GM21723 (cell line): Measurements from ENCODE around the gene TSACC.
A peak's percentile ranks its signal among the peaks of the same experiment; 100 is the strongest.
"Not testable (repeated sequence)": the region's sequence is repeated elsewhere in the genome, so short reads cannot be mapped to it uniquely, and the experiment has no call there.

Experiments used
- ATAC-seq: cut with Tn5 transposase; IDR thresholded peaks from one replicate; pipeline ENCODE4 v1.9.1; 2021; ENCODE audit warnings: mild to moderate bottlenecking, moderate library complexity; ENCODE audit not compliant: unreplicated experiment

Gene TSACC

GRCh38 chr1:156346035-156346434, 7.7 kb downstream of the TSACC start:
- not testable (repeated sequence) for ATAC-seq

- no peak for ATAC-seq
Observed at GRCh38 chr1:156346636-156347035, 8.3 kb downstream of the TSACC start.

GRCh38 chr1:156347331-156347730, 9.0 kb downstream of the TSACC start:
- no peak for ATAC-seq

GRCh38 chr1:156352481-156352880, 14.2 kb downstream of the TSACC start:
- ATAC-seq, result not testable (repeated sequence)

GRCh38 chr1:156356262-156356874, 18.0 kb downstream of the TSACC start:
- ATAC-seq, result no peak

GRCh38 chr1:156356875-156357534, 18.7 kb downstream of the TSACC start:
- ATAC-seq, result peak; percentile 76

GRCh38 chr1:156357977-156358376, 19.7 kb downstream of the TSACC start:
- ATAC-seq, result no peak

GRCh38 chr1:156358641-156359040, 20.3 kb downstream of the TSACC start:
- ATAC-seq, result no peak

GRCh38 chr1:156359249-156359648, 20.9 kb downstream of the TSACC start:
- no peak for ATAC-seq

GRCh38 chr1:156359973-156360372, 21.6 kb downstream of the TSACC start:
- no peak for ATAC-seq

GRCh38 chr1:156360534-156360933, 22.2 kb downstream of the TSACC start:
- no peak for ATAC-seq

GRCh38 chr1:156365754-156366153, 27.4 kb downstream of the TSACC start:
- no peak for ATAC-seq

GRCh38 chr1:156366378-156367166, 28.2 kb downstream of the TSACC start:
- no peak for ATAC-seq

- ATAC-seq, result no peak
Observed at GRCh38 chr1:156367383-156368156, 29.2 kb downstream of the TSACC start.

- ATAC-seq, result no peak
Observed at GRCh38 chr1:156368157-156368658, 29.9 kb downstream of the TSACC start.

GRCh38 chr1:156368889-156369684, 30.8 kb downstream of the TSACC start, which contains the start of gene RHBG:
TSS of gene RHBG (plus strand) at chr1:156369211. CDS start at chr1:156369250, 39 bp downstream.
- ATAC-seq, result no peak

GRCh38 chr1:156369685-156370286, 31.5 kb downstream of the TSACC start:
- not testable (repeated sequence) for ATAC-seq

GRCh38 chr1:156371553-156372264, 33.4 kb downstream of the TSACC start:
- ATAC-seq, result no peak

- ATAC-seq, result no peak
Observed at GRCh38 chr1:156372265-156372586, 33.9 kb downstream of the TSACC start.
